ENCODE measurements around the gene PMS2.

GRCh38 chr7:6026011-6026819, 17.4 kb upstream of the PMS2 start:
- TF ChIP-seq POLR2AphosphoS5 (IDR thresholded peaks at IDR 0.05) (no peak), POLR2A (IDR thresholded peaks at IDR 0.05) (no peak), EP300 (IDR thresholded peaks at IDR 0.05) (no peak)
- TF ChIP-seq, protein P1, sequence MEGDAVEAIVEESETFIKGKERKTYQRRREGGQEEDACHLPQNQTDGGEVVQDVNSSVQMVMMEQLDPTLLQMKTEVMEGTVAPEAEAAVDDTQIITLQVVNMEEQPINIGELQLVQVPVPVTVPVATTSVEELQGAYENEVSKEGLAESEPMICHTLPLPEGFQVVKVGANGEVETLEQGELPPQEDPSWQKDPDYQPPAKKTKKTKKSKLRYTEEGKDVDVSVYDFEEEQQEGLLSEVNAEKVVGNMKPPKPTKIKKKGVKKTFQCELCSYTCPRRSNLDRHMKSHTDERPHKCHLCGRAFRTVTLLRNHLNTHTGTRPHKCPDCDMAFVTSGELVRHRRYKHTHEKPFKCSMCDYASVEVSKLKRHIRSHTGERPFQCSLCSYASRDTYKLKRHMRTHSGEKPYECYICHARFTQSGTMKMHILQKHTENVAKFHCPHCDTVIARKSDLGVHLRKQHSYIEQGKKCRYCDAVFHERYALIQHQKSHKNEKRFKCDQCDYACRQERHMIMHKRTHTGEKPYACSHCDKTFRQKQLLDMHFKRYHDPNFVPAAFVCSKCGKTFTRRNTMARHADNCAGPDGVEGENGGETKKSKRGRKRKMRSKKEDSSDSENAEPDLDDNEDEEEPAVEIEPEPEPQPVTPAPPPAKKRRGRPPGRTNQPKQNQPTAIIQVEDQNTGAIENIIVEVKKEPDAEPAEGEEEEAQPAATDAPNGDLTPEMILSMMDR (IDR thresholded peaks at IDR 0.05): no peak

All from suprapubic skin (tissue), 4 donors.